Mucosa of descending colon (tissue), 3 donors: ENCODE results near the gene ESRRB. TPM values are rescaled to one million over a fixed set of nuclear protein-coding genes. Genes with fewer than 3 reads are reported as not detected.

Experiments used
- ATAC-seq: fragments of 200-7000 bp; cut with Tn5 transposase; one replicate; pipeline ENCODE4 v1.9.1; 2020; ENCODE audit warnings: mild to moderate bottlenecking, moderate library complexity
- DNase-seq, 3 donors: peaks; one replicate each; pipeline ENCODE4 v3.0.0-alpha.2; 2020
- H3K36me3 ChIP-seq: fragments of 200-600 bp; one replicate; pipeline ENCODE4 v1.8.0; 2021; ENCODE audit warnings: low read depth, mild to moderate bottlenecking
- H3K4me1 ChIP-seq: fragments of 200-600 bp; one replicate; pipeline ENCODE4 v1.8.0; 2021; ENCODE audit warnings: low read depth, mild to moderate bottlenecking
- H3K4me3 ChIP-seq: fragments of 200-600 bp; one replicate; pipeline ENCODE4 v1.8.0; 2021; ENCODE audit warnings: mild to moderate bottlenecking
- H3K9me3 ChIP-seq: fragments of 200-600 bp; one replicate; pipeline ENCODE4 v1.8.0; 2021; ENCODE audit warnings: mild to moderate bottlenecking
- CTCF ChIP-seq: fragments of 200-600 bp; IDR thresholded peaks from one replicate; pipeline ENCODE4 v1.8.0; 2022; ENCODE audit warnings: antibody characterized with exemption, mild to moderate bottlenecking
- intact Hi-C, 2 donors: fragments of 100-400 bp; cut with DNase I in 1 of 2; cut with micrococcal nuclease in 1 of 2; formaldehyde crosslinking; loops; one replicate each; pipeline versions ENCODE4 v1.11.0 to v1.11.1; 2022; cut with DNase I, micrococcal nuclease
- total RNA-seq, 3 donors: library from RNA; stranded (reverse); fragmentation: NEBNext Ultra II Directional in 2 of 3; extraction: Animal tissue kit (Norgen Biotek cat#: 25700) in 2 of 3; gene quantifications; one replicate each; pipeline versions ENCODE4 v1.2.1 to v1.2.4, GENCODE V29; 2021 to 2023
- donor health status: DM: no; HTN: no; CAD: no; lungs with moderate emphysema.
- donor health status: DM: no; HTN: no; CAD: no.
- donor health status: DM: no; HTN: yes; CAD: no.

The ESRRB gene
- total RNA-seq, 3 donors from 2014 or later = 0.14 to 0.32 TPM; not detected in 1

- Histone ChIP-seq H3K36me3 (no peaks in the 10 kb centered on the region), H3K9me3 (no peaks in the 10 kb centered on the region), H3K4me1 (no peaks in the 10 kb centered on the region), H3K4me3 (no peak overlapping the region)
- intact Hi-C loops = no loop called here
- no peak for TF ChIP-seq CTCF
- no peak for ATAC-seq
- no peak for DNase-seq
These were observed 39.1 kb upstream of the ESRRB start for GRCh38 chr14:76336876-76337275.

- H3K9me3 ChIP-seq = no peaks in the 10 kb centered on the region
- intact Hi-C loops = no loop called here
These were observed 38.0 kb upstream of the ESRRB start for GRCh38 chr14:76337635-76338545.

GRCh38 chr14:76339728-76340615 is 36.0 kb upstream of the ESRRB start:
- Histone ChIP-seq H3K36me3 (no peaks in the 10 kb centered on the region), H3K4me3 (no peak overlapping the region), H3K9me3 (no peaks in the 10 kb centered on the region), H3K4me1 (no peaks in the 10 kb centered on the region)
- DNase-seq (no peak), ATAC-seq (no peak)
- TF ChIP-seq CTCF = no peak
- intact Hi-C loops = no loop called here

More at GRCh38 chr14:76337635-76338545, 38.0 kb upstream of the ESRRB start:
- no peak for ATAC-seq
- TF ChIP-seq CTCF = no peak
- Histone ChIP-seq H3K36me3 (no peaks in the 10 kb centered on the region), H3K4me1 (no peaks in the 10 kb centered on the region), H3K4me3 (no peak overlapping the region)
- no peak for DNase-seq

GRCh38 chr14:76343386-76343785 is 32.6 kb upstream of the ESRRB start:
- no peak overlapping the region for H3K4me3 ChIP-seq
- intact Hi-C loops = no loop called here
- no peaks in the 10 kb centered on the region for H3K4me1 ChIP-seq
- H3K9me3 ChIP-seq = no peaks in the 10 kb centered on the region
- DNase-seq = no peak
- ATAC-seq = no peak
- TF ChIP-seq CTCF = no peak
- no peaks in the 10 kb centered on the region for H3K36me3 ChIP-seq

- no peak for DNase-seq
- intact Hi-C loops = no loop called here
- H3K4me3 ChIP-seq = no peak overlapping the region
- no peaks in the 10 kb centered on the region for H3K9me3 ChIP-seq
- H3K36me3 ChIP-seq = no peaks in the 10 kb centered on the region
- H3K4me1 ChIP-seq = no peaks in the 10 kb centered on the region
- no peak for TF ChIP-seq CTCF
- ATAC-seq = no peak
These were observed 29.4 kb upstream of the ESRRB start for GRCh38 chr14:76346391-76347160.
